Keratinocyte (primary cell): ENCODE data around the gene DNAJC12. TPM values are rescaled to one million over a fixed set of nuclear protein-coding genes. Genes with fewer than 3 reads are reported as not detected.
A peak's percentile ranks its signal among the peaks of the same experiment; 100 is the strongest.

Experiments
- DNase-seq: peaks from one replicate; pipeline ENCODE4 v3.0.0-alpha.2; 2011; ENCODE audit warnings: low read depth, missing footprints, low spot score
- FAIRE-seq: peaks from 2 replicates; lab custom pipeline; 2011; peaks lifted over from hg19 to GRCh38; lab: Jason Lieb, UNC
- H2AFZ ChIP-seq: 2 replicates; pipeline ENCODE4 v1.6.0; 2012; ENCODE audit warnings: low read length, control low read depth, inconsistent platforms; ENCODE audit not compliant: control insufficient read depth
- H3K27ac ChIP-seq: 2 replicates; pipeline ENCODE4 v1.5.1; 2011; ENCODE audit warnings: low read length; ENCODE audit not compliant: control insufficient read depth, insufficient read depth
- H3K27me3 ChIP-seq: 3 replicates; pipeline ENCODE4 v1.6.0; 2011; ENCODE audit warnings: low read length; ENCODE audit not compliant: control insufficient read depth, insufficient read depth; ENCODE audit errors: extremely low read depth
- H3K36me3 ChIP-seq, 2 experiments: 2 replicates in 1 of 2; 3 replicates in 1 of 2; pipeline ENCODE4 v1.5.1; 2011; ENCODE audit warnings: low read length in 2 of 2, mild to moderate bottlenecking in 1 of 2; ENCODE audit not compliant: control insufficient read depth in 2 of 2, insufficient read depth in 2 of 2; ENCODE audit errors: extremely low read depth in 1 of 2
- H3K4me1 ChIP-seq: 3 replicates; pipeline ENCODE4 v1.5.1; 2011; ENCODE audit warnings: low read length; ENCODE audit not compliant: control insufficient read depth, insufficient read depth; ENCODE audit errors: extremely low read depth
- H3K4me2 ChIP-seq: 3 replicates; pipeline ENCODE4 v1.6.0; 2011; ENCODE audit warnings: low read depth, low read length; ENCODE audit not compliant: control insufficient read depth, insufficient read depth; ENCODE audit errors: extremely low read depth
- H3K4me3 ChIP-seq, 3 experiments: fragments of 200-600 bp in 1 of 3; sonication (generic) in 1 of 3; 2 replicates in 2 of 3; 3 replicates in 1 of 3; pipeline ENCODE4 v1.5.1; 2011 to 2016; ENCODE audit warnings: low read length in 3 of 3, mild to moderate bottlenecking in 3 of 3, control low read depth in 2 of 3, inconsistent platforms in 1 of 3, low read depth in 1 of 3, mixed read lengths in 1 of 3, mixed run types in 1 of 3, moderate library complexity in 1 of 3; ENCODE audit not compliant: control insufficient read depth in 2 of 3, insufficient read depth in 2 of 3; ENCODE audit errors: extremely low read depth in 1 of 3
- H3K79me2 ChIP-seq: 2 replicates; pipeline ENCODE4 v1.6.0; 2012; ENCODE audit warnings: low read length; ENCODE audit not compliant: control insufficient read depth, insufficient read depth
- H3K9ac ChIP-seq: 3 replicates; pipeline ENCODE4 v1.6.0; 2011; ENCODE audit warnings: low read length; ENCODE audit not compliant: control insufficient read depth, insufficient read depth; ENCODE audit errors: extremely low read depth
- H3K9me1 ChIP-seq: 3 replicates; pipeline ENCODE4 v1.6.0; 2011; ENCODE audit warnings: low read length; ENCODE audit not compliant: control insufficient read depth, insufficient read depth; ENCODE audit errors: extremely low read depth
- H3K9me3 ChIP-seq: 2 replicates; pipeline ENCODE4 v1.5.1; 2012; ENCODE audit warnings: low read depth, low read length; ENCODE audit not compliant: control insufficient read depth
- H4K20me1 ChIP-seq: 3 replicates; pipeline ENCODE4 v1.6.0; 2011; ENCODE audit warnings: low read length; ENCODE audit not compliant: control insufficient read depth, insufficient read depth; ENCODE audit errors: extremely low read depth
- EZH2 ChIP-seq: IDR thresholded peaks from one replicate; pipeline ENCODE4 v1.6.1; 2012; ENCODE audit warnings: inconsistent platforms, mild to moderate bottlenecking, low read length, moderate library complexity
- dilution Hi-C: fragments of 300-500 bp; cut with MboI; formaldehyde crosslinking; loops from one replicate; pipeline ENCODE4 v1.7.0; 2020; ENCODE audit warnings: low sequenced_read_pairs; ENCODE audit not compliant: extremely low pct_ligation_motif_present
- polyA plus RNA-seq, 5 experiments: library from polyadenylated mRNA; depleted of rRNA in 3 of 5; stranded (reverse) in 3 of 5; stranded (forward) in 1 of 5; unstranded in 1 of 5; fragments of >200 nt; gene quantifications; 1 replicate in 1 of 5; 2 replicates in 3 of 5; 3 replicates in 1 of 5; pipeline versions ENCODE4 v1.2.1 to v1.2.3, GENCODE V29; 2011 to 2012; ENCODE audit warnings: missing spikeins in 2 of 5, low read depth in 1 of 5, low replicate concordance in 1 of 5
- TF ChIP-seq, protein P1 (sequence below), 3 experiments: IDR thresholded peaks in 1 of 3; conservative IDR thresholded peaks in 1 of 3; optimal IDR thresholded peaks in 1 of 3; 2 replicates in 2 of 3; 3 replicates in 1 of 3; pipeline versions ENCODE3 to v1.5.1; 2011; ENCODE audit warnings: low read length in 3 of 3, mild to moderate bottlenecking in 3 of 3, moderate library complexity in 2 of 3, control low read depth in 1 of 3, inconsistent platforms in 1 of 3; ENCODE audit not compliant: insufficient read depth in 2 of 3; ENCODE audit errors: extremely low read depth in 1 of 3

Gene DNAJC12
- polyA plus RNA-seq, 1 donor (not counting 4 experiments of a cell fraction or from before 2014, with no cell fraction given) = 0.31 TPM

- H3K27me3 ChIP-seq = no peaks in the 10 kb centered on the region
- no peak overlapping the region for H2AFZ ChIP-seq
- no peaks in the 10 kb centered on the region for H3K79me2 ChIP-seq
- H3K36me3 ChIP-seq = no peaks in the 10 kb centered on the region
- H3K4me3 ChIP-seq = no peak overlapping the region
- H4K20me1 ChIP-seq = no peaks in the 10 kb centered on the region
- no peaks in the 10 kb centered on the region for H3K4me1 ChIP-seq
- FAIRE-seq = peak; percentile 79
- H3K9me1 ChIP-seq = no peaks in the 10 kb centered on the region
- dilution Hi-C loops = no loop called here
- TF ChIP-seq EZH2 = no peak
- TF ChIP-seq, protein P1, sequence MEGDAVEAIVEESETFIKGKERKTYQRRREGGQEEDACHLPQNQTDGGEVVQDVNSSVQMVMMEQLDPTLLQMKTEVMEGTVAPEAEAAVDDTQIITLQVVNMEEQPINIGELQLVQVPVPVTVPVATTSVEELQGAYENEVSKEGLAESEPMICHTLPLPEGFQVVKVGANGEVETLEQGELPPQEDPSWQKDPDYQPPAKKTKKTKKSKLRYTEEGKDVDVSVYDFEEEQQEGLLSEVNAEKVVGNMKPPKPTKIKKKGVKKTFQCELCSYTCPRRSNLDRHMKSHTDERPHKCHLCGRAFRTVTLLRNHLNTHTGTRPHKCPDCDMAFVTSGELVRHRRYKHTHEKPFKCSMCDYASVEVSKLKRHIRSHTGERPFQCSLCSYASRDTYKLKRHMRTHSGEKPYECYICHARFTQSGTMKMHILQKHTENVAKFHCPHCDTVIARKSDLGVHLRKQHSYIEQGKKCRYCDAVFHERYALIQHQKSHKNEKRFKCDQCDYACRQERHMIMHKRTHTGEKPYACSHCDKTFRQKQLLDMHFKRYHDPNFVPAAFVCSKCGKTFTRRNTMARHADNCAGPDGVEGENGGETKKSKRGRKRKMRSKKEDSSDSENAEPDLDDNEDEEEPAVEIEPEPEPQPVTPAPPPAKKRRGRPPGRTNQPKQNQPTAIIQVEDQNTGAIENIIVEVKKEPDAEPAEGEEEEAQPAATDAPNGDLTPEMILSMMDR (optimal IDR thresholded peaks at IDR 0.05 in 1 of 3, IDR thresholded peaks at IDR 0.05 in 1 of 3, conservative IDR thresholded peaks at IDR 0.05 in 1 of 3; ENCODE audit: extremely low read depth in 1 of 3, insufficient read depth in 2 of 3, low read length in 3 of 3) = peak; percentile 49 to 63 (median 58)
- no peak for DNase-seq
- H3K9me3 ChIP-seq = no peaks in the 10 kb centered on the region
- no peak overlapping the region for H3K4me2 ChIP-seq
- H3K27ac ChIP-seq = no peak overlapping the region
- no peak overlapping the region for H3K9ac ChIP-seq
These were observed 58.4 kb downstream of the DNAJC12 start for GRCh38 chr10:67779465-67780203.

GRCh38 chr10:67776371-67776770, 61.6 kb downstream of the DNAJC12 start:
- dilution Hi-C loops = no loop called here
- Histone ChIP-seq H3K4me1 (no peaks in the 10 kb centered on the region), H3K36me3 (no peaks in the 10 kb centered on the region), H3K9ac (no peak overlapping the region), H3K9me3 (no peaks in the 10 kb centered on the region), H2AFZ (no peak overlapping the region), H3K4me2 (no peak overlapping the region), H3K27ac (no peak overlapping the region), H3K79me2 (no peaks in the 10 kb centered on the region), H3K4me3 (no peak overlapping the region), H3K9me1 (no peaks in the 10 kb centered on the region), H4K20me1 (no peaks in the 10 kb centered on the region), H3K27me3 (no peaks in the 10 kb centered on the region)
- DNase-seq (no peak), FAIRE-seq (no peak)
- no peak for TF ChIP-seq EZH2
- TF ChIP-seq, protein P1 (optimal IDR thresholded peaks at IDR 0.05 in 1 of 3, IDR thresholded peaks at IDR 0.05 in 1 of 3, conservative IDR thresholded peaks at IDR 0.05 in 1 of 3; ENCODE audit: extremely low read depth in 1 of 3, insufficient read depth in 2 of 3, low read length in 3 of 3) = no peak
